HEK293 (cell line): ENCODE measurements around the gene KCND2.

Experiments
- RBAK ChIP-seq: fragments of 450-650 bp; formaldehyde crosslinking; IDR thresholded peaks from 2 replicates; pipeline ENCODE4 v1.5.1; 2016; ENCODE audit warnings: missing biosample characterization, missing genetic modification characterization
- YY1 ChIP-seq: fragments of 450-650 bp; formaldehyde crosslinking; IDR thresholded peaks from 2 replicates; pipeline ENCODE4 v1.5.1; 2018; ENCODE audit warnings: missing biosample characterization, missing genetic modification characterization
- ZNF10 ChIP-seq: fragments of 450-650 bp; formaldehyde crosslinking; IDR thresholded peaks from 2 replicates; pipeline ENCODE4 v1.5.1; 2017; ENCODE audit warnings: missing biosample characterization, missing genetic modification characterization
- ZNF266 ChIP-seq: fragments of 450-650 bp; formaldehyde crosslinking; IDR thresholded peaks from 2 replicates; pipeline ENCODE4 v1.5.1; 2016; ENCODE audit warnings: missing biosample characterization, missing genetic modification characterization, low read depth
- ZNF274 ChIP-seq, 2 experiments: fragments of 200-500 bp in 1 of 2; fragments of 450-650 bp in 1 of 2; sonication (Bioruptor generic) in 1 of 2; formaldehyde crosslinking in 1 of 2; IDR thresholded peaks; 2 replicates each; pipeline versions ENCODE4 v1.5.1 to v1.6.1; 2014 to 2016; ENCODE audit warnings: borderline replicate concordance in 1 of 2, inconsistent platforms in 1 of 2, low read length in 1 of 2, missing biosample characterization in 1 of 2, missing genetic modification characterization in 1 of 2
- ZNF280D ChIP-seq: fragments of 450-650 bp; formaldehyde crosslinking; IDR thresholded peaks from 2 replicates; pipeline ENCODE4 v1.5.1; 2016; ENCODE audit warnings: missing biosample characterization, missing genetic modification characterization
- ZNF704 ChIP-seq: fragments of 450-650 bp; formaldehyde crosslinking; IDR thresholded peaks from 2 replicates; pipeline ENCODE4 v1.5.1; 2016; ENCODE audit warnings: missing biosample characterization, missing genetic modification characterization
- ZNF785 ChIP-seq: fragments of 450-650 bp; formaldehyde crosslinking; IDR thresholded peaks from 2 replicates; pipeline ENCODE4 v1.5.1; 2016; ENCODE audit warnings: missing biosample characterization, missing genetic modification characterization
- ZNF830 ChIP-seq: fragments of 450-650 bp; IDR thresholded peaks from 2 replicates; pipeline ENCODE4 v1.5.0; 2018; ENCODE audit warnings: missing biosample characterization, missing genetic modification characterization, low read depth, mild to moderate bottlenecking, moderate library complexity
- TF ChIP-seq, protein P1 (sequence below): fragments of 450-650 bp; formaldehyde crosslinking; IDR thresholded peaks from 2 replicates; pipeline ENCODE4 v1.5.1; 2016; ENCODE audit warnings: missing biosample characterization, missing genetic modification characterization
- TF ChIP-seq, protein P2 (sequence below): fragments of 450-650 bp; formaldehyde crosslinking; IDR thresholded peaks from 2 replicates; pipeline ENCODE4 v1.5.1; 2016; ENCODE audit warnings: missing biosample characterization, missing genetic modification characterization, low read depth
- TF ChIP-seq, protein P3 (sequence below): fragments of 450-650 bp; formaldehyde crosslinking; IDR thresholded peaks from 2 replicates; pipeline ENCODE4 v1.5.1; 2016; ENCODE audit warnings: missing biosample characterization, missing genetic modification characterization

DNA sequence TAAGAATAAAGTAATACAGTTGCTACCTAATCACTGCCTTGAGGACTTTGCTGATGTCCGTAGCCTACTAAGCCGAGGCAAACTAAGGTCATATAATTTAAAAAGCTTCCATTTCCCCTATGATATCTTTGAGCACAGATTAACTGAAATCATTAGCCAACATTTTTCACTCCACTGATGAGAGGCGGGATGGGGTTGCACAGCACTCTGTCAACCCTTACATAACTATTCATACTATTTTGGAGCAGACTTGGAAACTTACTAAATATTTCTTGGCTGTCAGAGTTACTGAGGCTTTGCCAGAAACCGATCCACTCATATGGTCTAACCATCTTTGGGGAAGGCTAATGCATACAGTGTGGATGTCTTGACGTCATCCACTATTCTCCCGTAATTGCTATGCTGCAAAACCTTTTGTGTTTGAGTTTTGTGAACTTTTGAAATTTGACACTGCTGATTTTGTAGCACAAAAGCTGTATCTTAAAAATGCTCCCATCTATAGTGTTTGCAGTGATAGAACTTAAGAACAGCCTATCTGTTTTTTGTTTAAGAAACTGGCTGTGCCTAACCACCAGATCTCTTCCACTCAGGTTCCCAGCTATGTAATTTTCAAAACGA, 336.3 kb downstream of the KCND2 start:
- TF ChIP-seq, protein P1, sequence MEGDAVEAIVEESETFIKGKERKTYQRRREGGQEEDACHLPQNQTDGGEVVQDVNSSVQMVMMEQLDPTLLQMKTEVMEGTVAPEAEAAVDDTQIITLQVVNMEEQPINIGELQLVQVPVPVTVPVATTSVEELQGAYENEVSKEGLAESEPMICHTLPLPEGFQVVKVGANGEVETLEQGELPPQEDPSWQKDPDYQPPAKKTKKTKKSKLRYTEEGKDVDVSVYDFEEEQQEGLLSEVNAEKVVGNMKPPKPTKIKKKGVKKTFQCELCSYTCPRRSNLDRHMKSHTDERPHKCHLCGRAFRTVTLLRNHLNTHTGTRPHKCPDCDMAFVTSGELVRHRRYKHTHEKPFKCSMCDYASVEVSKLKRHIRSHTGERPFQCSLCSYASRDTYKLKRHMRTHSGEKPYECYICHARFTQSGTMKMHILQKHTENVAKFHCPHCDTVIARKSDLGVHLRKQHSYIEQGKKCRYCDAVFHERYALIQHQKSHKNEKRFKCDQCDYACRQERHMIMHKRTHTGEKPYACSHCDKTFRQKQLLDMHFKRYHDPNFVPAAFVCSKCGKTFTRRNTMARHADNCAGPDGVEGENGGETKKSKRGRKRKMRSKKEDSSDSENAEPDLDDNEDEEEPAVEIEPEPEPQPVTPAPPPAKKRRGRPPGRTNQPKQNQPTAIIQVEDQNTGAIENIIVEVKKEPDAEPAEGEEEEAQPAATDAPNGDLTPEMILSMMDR (tag by site-specific recombination): no peak
- TF ChIP-seq ZNF266 (tag by site-specific recombination): no peak
- no peak for TF ChIP-seq ZNF785
- no peak for TF ChIP-seq ZNF280D (tag by site-specific recombination)
- TF ChIP-seq ZNF274 (IDR thresholded peaks at IDR 0.05; ENCODE audit: low read length): no peak
- no peak for TF ChIP-seq ZNF274 (tag by site-specific recombination; IDR thresholded peaks at IDR 0.05; ENCODE audit: borderline replicate concordance)
- TF ChIP-seq, protein P2, sequence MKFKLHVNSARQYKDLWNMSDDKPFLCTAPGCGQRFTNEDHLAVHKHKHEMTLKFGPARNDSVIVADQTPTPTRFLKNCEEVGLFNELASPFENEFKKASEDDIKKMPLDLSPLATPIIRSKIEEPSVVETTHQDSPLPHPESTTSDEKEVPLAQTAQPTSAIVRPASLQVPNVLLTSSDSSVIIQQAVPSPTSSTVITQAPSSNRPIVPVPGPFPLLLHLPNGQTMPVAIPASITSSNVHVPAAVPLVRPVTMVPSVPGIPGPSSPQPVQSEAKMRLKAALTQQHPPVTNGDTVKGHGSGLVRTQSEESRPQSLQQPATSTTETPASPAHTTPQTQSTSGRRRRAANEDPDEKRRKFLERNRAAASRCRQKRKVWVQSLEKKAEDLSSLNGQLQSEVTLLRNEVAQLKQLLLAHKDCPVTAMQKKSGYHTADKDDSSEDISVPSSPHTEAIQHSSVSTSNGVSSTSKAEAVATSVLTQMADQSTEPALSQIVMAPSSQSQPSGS (tag by site-specific recombination): 0 out of 2 replicates have a peak, but pooled peaks have one; percentile 38
- TF ChIP-seq, protein P3, sequence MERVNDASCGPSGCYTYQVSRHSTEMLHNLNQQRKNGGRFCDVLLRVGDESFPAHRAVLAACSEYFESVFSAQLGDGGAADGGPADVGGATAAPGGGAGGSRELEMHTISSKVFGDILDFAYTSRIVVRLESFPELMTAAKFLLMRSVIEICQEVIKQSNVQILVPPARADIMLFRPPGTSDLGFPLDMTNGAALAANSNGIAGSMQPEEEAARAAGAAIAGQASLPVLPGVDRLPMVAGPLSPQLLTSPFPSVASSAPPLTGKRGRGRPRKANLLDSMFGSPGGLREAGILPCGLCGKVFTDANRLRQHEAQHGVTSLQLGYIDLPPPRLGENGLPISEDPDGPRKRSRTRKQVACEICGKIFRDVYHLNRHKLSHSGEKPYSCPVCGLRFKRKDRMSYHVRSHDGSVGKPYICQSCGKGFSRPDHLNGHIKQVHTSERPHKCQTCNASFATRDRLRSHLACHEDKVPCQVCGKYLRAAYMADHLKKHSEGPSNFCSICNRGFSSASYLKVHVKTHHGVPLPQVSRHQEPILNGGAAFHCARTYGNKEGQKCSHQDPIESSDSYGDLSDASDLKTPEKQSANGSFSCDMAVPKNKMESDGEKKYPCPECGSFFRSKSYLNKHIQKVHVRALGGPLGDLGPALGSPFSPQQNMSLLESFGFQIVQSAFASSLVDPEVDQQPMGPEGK (tag by site-specific recombination): no peak
- TF ChIP-seq YY1: no peak
- no peak for TF ChIP-seq ZNF10 (tag by site-specific recombination)
- no peak for TF ChIP-seq ZNF704 (tag by site-specific recombination)
- no peak for TF ChIP-seq ZNF830 (tag by site-specific recombination)
- TF ChIP-seq RBAK (tag by site-specific recombination): no peak
